ENCODE results near the gene TRABD2B.

DNA sequence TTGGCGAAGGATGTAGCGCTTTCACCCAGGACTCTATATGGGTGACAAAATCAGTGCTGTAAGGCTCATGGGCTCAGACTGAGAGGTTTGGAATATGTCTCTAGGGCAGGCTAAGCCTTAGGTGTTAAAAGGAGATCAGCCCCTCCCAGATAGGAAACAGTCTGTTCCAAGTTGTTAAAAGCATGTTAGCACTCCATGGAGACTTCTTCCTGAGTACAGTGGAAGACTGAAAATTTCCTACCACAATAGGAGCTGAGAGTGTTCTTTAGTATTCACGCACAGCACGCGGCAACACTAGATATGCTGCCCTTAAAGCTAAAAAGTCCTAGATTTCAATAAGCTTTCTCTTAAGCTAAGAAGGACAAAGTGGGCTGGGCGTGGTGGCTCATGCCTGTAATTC is 122.1 kb downstream of the TRABD2B start:
- TF ChIP-seq CTCF (conservative IDR thresholded peaks at IDR 0.05) (no peak), ZFX (IDR thresholded peaks at IDR 0.05) (no peak)

Measured in C4-2B (cell line).